GM21737 (cell line): Measurements from ENCODE around the gene NPAS2.

Experiments used
- ATAC-seq: cut with Tn5 transposase; IDR thresholded peaks from one replicate; pipeline ENCODE4 v1.9.1; 2021; ENCODE audit warnings: mild to moderate bottlenecking, moderate library complexity; ENCODE audit not compliant: unreplicated experiment

The NPAS2 gene

GRCh38 chr2:100879296-100879695, 59.4 kb downstream of the NPAS2 start:
- ATAC-seq, result no peak

GRCh38 chr2:100880036-100880435, 60.1 kb downstream of the NPAS2 start:
- ATAC-seq, result no peak

- no peak for ATAC-seq
Observed at GRCh38 chr2:100880730-100881129, 60.8 kb downstream of the NPAS2 start.

- no peak for ATAC-seq
Observed at GRCh38 chr2:100882645-100883613, 63.0 kb downstream of the NPAS2 start.

GRCh38 chr2:100884145-100884621, 64.2 kb downstream of the NPAS2 start:
- no peak for ATAC-seq

- ATAC-seq, result no peak
Observed at GRCh38 chr2:100886085-100886484, 66.1 kb downstream of the NPAS2 start.

GRCh38 chr2:100887039-100887578, 67.2 kb downstream of the NPAS2 start:
- no peak for ATAC-seq

- no peak for ATAC-seq
Observed at GRCh38 chr2:100887713-100888495, 68.0 kb downstream of the NPAS2 start.

- no peak for ATAC-seq
Observed at GRCh38 chr2:100888601-100889000, 68.7 kb downstream of the NPAS2 start.

- ATAC-seq, result no peak
Observed at GRCh38 chr2:100889286-100889685, 69.3 kb downstream of the NPAS2 start.

- no peak for ATAC-seq
Observed at GRCh38 chr2:100891906-100892642, 72.1 kb downstream of the NPAS2 start.

- no peak for ATAC-seq
Observed at GRCh38 chr2:100893392-100894104, 73.6 kb downstream of the NPAS2 start.

GRCh38 chr2:100894105-100894795, 74.3 kb downstream of the NPAS2 start:
- ATAC-seq, result no peak

- no peak for ATAC-seq
Observed at GRCh38 chr2:100894796-100895156, 74.8 kb downstream of the NPAS2 start.

GRCh38 chr2:100895402-100895801, 75.5 kb downstream of the NPAS2 start:
- ATAC-seq, result no peak

GRCh38 chr2:100895934-100896685, 76.2 kb downstream of the NPAS2 start:
- ATAC-seq, result no peak

- ATAC-seq, result no peak
Observed at GRCh38 chr2:100898035-100898665, 78.2 kb downstream of the NPAS2 start.

- no peak for ATAC-seq
Observed at GRCh38 chr2:100900156-100900795, 80.3 kb downstream of the NPAS2 start.
